GM12865 (cell line): ENCODE data around the gene MYADM.

Experiments used
- DNase-seq: peaks from one replicate; pipeline ENCODE4 v3.0.0; 2010; ENCODE audit warnings: low read depth
- H3K4me3 ChIP-seq: 2 replicates; pipeline ENCODE4 v1.5.1; 2011; ENCODE audit warnings: mild to moderate bottlenecking, low read depth, low read length, control low read depth
- CTCF ChIP-seq: IDR thresholded peaks from 2 replicates; pipeline ENCODE4 v1.5.1; 2011; ENCODE audit warnings: low read length, control low read depth, low read depth, inconsistent platforms; ENCODE audit not compliant: insufficient read depth; ENCODE audit errors: missing control alignments

MYADM gene

GRCh38 chr19:53867225-53868090 lies at the start of gene MYADM:
MYADM (plus strand) TSS chr19:53867883; CDS start chr19:53873530, 5,647 bp downstream.
- H3K4me3 ChIP-seq = no peak within 1 kb of the TSS
- no peak for TF ChIP-seq CTCF
- peak; percentile 44 for DNase-seq

- DNase-seq = no peak
- no peak for TF ChIP-seq CTCF
- no peak overlapping the region for H3K4me3 ChIP-seq
Measured at GRCh38 chr19:53818756-53819155, 48.9 kb upstream of the MYADM start.

GRCh38 chr19:53819861-53820260 lies 47.8 kb upstream of the MYADM start:
- TF ChIP-seq CTCF = no peak
- no peak overlapping the region for H3K4me3 ChIP-seq
- no peak for DNase-seq

- no peak for TF ChIP-seq CTCF
- no peak for DNase-seq
- no peak overlapping the region for H3K4me3 ChIP-seq
Measured at GRCh38 chr19:53823380-53824120, 44.1 kb upstream of the MYADM start.

GRCh38 chr19:53824134-53824611 lies 43.5 kb upstream of the MYADM start, which contains the start of gene NLRP12:
NLRP12 (minus strand) TSS chr19:53824314; CDS start chr19:53824174, 140 bp downstream.
- no peak within 1 kb of the TSS for H3K4me3 ChIP-seq
- no peak for DNase-seq
- no peak for TF ChIP-seq CTCF

- H3K4me3 ChIP-seq = no peak overlapping the region
- no peak for DNase-seq
- TF ChIP-seq CTCF = no peak
Measured at GRCh38 chr19:53826876-53827275, 40.8 kb upstream of the MYADM start.
